Measurements from ENCODE around the gene NEU4.

DNA sequence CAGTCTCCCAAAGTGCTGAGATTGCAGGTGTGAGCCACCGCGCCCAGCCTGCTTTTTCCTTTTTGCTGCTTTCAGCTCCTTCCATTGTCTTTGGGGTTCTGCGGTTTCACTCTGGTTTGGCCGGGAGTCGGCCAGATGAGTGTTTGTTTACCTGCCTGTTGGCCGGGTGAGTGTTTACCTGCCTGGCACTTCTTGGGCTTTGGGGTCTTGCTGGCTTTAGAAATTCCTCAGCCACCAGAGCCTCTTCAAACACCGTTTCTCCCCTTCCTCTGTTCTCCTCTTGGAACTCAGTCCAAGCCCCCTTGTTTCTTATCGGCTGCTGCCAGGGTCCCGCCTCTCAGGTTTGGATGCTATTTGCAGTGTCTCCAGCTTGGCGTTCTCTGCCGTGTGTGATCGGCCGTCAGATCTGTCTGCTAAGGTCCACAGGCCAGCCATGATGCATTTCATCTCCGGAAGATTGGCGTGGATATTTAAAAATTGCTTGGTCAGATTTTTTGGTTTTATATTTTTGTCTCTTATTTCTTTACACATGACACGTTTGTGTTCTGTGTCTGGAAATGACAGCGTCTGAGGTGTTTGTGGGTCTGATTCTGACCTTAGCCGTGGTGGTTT, 46.6 kb upstream of the NEU4 start:
- TF ChIP-seq CTCF (IDR thresholded peaks at IDR 0.05) (no peak), POLR2A (IDR thresholded peaks at IDR 0.05) (no peak)

All from heart left ventricle (tissue), 13 donors.